Left ventricle myocardium inferior (tissue), 1 donor: Measurements from ENCODE around the gene MSI2. TPM values are rescaled to one million over a fixed set of nuclear protein-coding genes. Genes with fewer than 3 reads are reported as not detected.

Experiments used
- DNase-seq: peaks from one replicate; pipeline ENCODE4 v3.0.0-alpha.2; 2020
- H3K27ac ChIP-seq: fragments of 200-600 bp; replicated peaks from 2 replicates; pipeline ENCODE4 v1.8.0; 2021
- H3K27me3 ChIP-seq: fragments of 200-600 bp; 2 replicates; pipeline ENCODE4 v1.8.0; 2021; ENCODE audit warnings: low read depth
- H3K36me3 ChIP-seq: fragments of 200-600 bp; 2 replicates; pipeline ENCODE4 v1.8.0; 2021
- H3K4me1 ChIP-seq: fragments of 200-600 bp; 2 replicates; pipeline ENCODE4 v1.8.0; 2021
- H3K4me3 ChIP-seq: fragments of 200-600 bp; 2 replicates; pipeline ENCODE4 v1.8.0; 2021; ENCODE audit warnings: mild to moderate bottlenecking, moderate library complexity
- H3K9me3 ChIP-seq: fragments of 200-600 bp; replicated peaks from 2 replicates; pipeline ENCODE4 v1.8.0; 2021
- CTCF ChIP-seq: fragments of 200-600 bp; IDR thresholded peaks from 2 replicates; pipeline ENCODE4 v1.8.0; 2021; ENCODE audit warnings: antibody characterized with exemption, mild to moderate bottlenecking, borderline replicate concordance
- intact Hi-C: fragments of 100-400 bp; cut with micrococcal nuclease; formaldehyde crosslinking; loops from one replicate; pipeline ENCODE4 v1.11.0; 2022
- total RNA-seq: library from RNA; stranded (reverse); fragmentation: NEBNext Ultra II Directional; extraction: Animal tissue kit (Norgen Biotek cat#: 25700); gene quantifications from one replicate; pipeline ENCODE4 v1.2.1, GENCODE V29; 2021
- donor health status: DM: no; HTN: yes; CAD: no; lungs with severe emphysema.

The MSI2 gene
- total RNA-seq, 1 donor from 2014 or later = 118 TPM

- no peak for TF ChIP-seq CTCF
- DNase-seq = no peak
- no peaks in the 10 kb centered on the region for H3K36me3 ChIP-seq
- peak overlapping the region; percentile 83 for H3K27ac ChIP-seq
- H3K9me3 ChIP-seq = no peaks in the 10 kb centered on the region
- peak overlapping the region; percentile 16 for H3K4me3 ChIP-seq
- H3K27me3 ChIP-seq = no peaks in the 10 kb centered on the region
- peaks cover 58% of the 10 kb centered on the region for H3K4me1 ChIP-seq
- intact Hi-C loops = no loop called here
These were observed 73.3 kb downstream of the MSI2 start for GRCh38 chr17:57329380-57330214.

- intact Hi-C loops = no loop called here
- peaks cover 53% of the 10 kb centered on the region for H3K4me1 ChIP-seq
- no peak for DNase-seq
- no peaks in the 10 kb centered on the region for H3K27me3 ChIP-seq
- peak overlapping the region; percentile 83 for H3K27ac ChIP-seq
- H3K9me3 ChIP-seq = no peaks in the 10 kb centered on the region
- TF ChIP-seq CTCF = no peak
- no peaks in the 10 kb centered on the region for H3K36me3 ChIP-seq
- no peak overlapping the region for H3K4me3 ChIP-seq
These were observed 74.3 kb downstream of the MSI2 start for GRCh38 chr17:57330587-57330986.

GRCh38 chr17:57331423-57331822 is 75.1 kb downstream of the MSI2 start:
- TF ChIP-seq CTCF = no peak
- intact Hi-C loops = no loop called here
- no peaks in the 10 kb centered on the region for H3K27me3 ChIP-seq
- H3K36me3 ChIP-seq = no peaks in the 10 kb centered on the region
- peak overlapping the region; percentile 83 for H3K27ac ChIP-seq
- no peak overlapping the region for H3K4me3 ChIP-seq
- no peak for DNase-seq
- no peaks in the 10 kb centered on the region for H3K9me3 ChIP-seq
- peaks cover 49% of the 10 kb centered on the region for H3K4me1 ChIP-seq

- no peak for TF ChIP-seq CTCF
- Histone ChIP-seq H3K9me3 (no peaks in the 10 kb centered on the region), H3K27ac (peak overlapping the region; percentile 83), H3K4me1 (peaks cover 47% of the 10 kb centered on the region), H3K27me3 (no peaks in the 10 kb centered on the region), H3K4me3 (no peak overlapping the region), H3K36me3 (no peaks in the 10 kb centered on the region)
- intact Hi-C loops = no loop called here
- DNase-seq = no peak
These were observed 76.2 kb downstream of the MSI2 start for GRCh38 chr17:57332501-57332900.

GRCh38 chr17:57335195-57335792 is 79.0 kb downstream of the MSI2 start:
- intact Hi-C loops = no loop called here
- H3K9me3 ChIP-seq = no peaks in the 10 kb centered on the region
- H3K36me3 ChIP-seq = no peaks in the 10 kb centered on the region
- H3K4me3 ChIP-seq = no peak overlapping the region
- peaks cover 45% of the 10 kb centered on the region for H3K4me1 ChIP-seq
- no peak overlapping the region for H3K27ac ChIP-seq
- TF ChIP-seq CTCF = no peak
- no peak for DNase-seq
- H3K27me3 ChIP-seq = no peaks in the 10 kb centered on the region
